Esophagus mucosa (tissue), 1 donor: Measurements from ENCODE around the gene DNAH3. TPM values are rescaled to one million over a fixed set of nuclear protein-coding genes. Genes with fewer than 3 reads are reported as not detected.
A peak's percentile ranks its signal among the peaks of the same experiment; 100 is the strongest.
"Not testable (repeated sequence)": the region's sequence is repeated elsewhere in the genome, so short reads cannot be mapped to it uniquely, and the experiment has no call there.

Experiments
- ATAC-seq: fragments of 200-7000 bp; cut with Tn5 transposase; one replicate; pipeline ENCODE4 v1.9.1; 2020
- total RNA-seq: library from RNA; stranded (reverse); gene quantifications from one replicate; pipeline ENCODE4 v1.2.4, GENCODE V29; 2023
- donor health status: DM: yes; HTN: yes; CAD: no.

DNAH3 gene, protein sequence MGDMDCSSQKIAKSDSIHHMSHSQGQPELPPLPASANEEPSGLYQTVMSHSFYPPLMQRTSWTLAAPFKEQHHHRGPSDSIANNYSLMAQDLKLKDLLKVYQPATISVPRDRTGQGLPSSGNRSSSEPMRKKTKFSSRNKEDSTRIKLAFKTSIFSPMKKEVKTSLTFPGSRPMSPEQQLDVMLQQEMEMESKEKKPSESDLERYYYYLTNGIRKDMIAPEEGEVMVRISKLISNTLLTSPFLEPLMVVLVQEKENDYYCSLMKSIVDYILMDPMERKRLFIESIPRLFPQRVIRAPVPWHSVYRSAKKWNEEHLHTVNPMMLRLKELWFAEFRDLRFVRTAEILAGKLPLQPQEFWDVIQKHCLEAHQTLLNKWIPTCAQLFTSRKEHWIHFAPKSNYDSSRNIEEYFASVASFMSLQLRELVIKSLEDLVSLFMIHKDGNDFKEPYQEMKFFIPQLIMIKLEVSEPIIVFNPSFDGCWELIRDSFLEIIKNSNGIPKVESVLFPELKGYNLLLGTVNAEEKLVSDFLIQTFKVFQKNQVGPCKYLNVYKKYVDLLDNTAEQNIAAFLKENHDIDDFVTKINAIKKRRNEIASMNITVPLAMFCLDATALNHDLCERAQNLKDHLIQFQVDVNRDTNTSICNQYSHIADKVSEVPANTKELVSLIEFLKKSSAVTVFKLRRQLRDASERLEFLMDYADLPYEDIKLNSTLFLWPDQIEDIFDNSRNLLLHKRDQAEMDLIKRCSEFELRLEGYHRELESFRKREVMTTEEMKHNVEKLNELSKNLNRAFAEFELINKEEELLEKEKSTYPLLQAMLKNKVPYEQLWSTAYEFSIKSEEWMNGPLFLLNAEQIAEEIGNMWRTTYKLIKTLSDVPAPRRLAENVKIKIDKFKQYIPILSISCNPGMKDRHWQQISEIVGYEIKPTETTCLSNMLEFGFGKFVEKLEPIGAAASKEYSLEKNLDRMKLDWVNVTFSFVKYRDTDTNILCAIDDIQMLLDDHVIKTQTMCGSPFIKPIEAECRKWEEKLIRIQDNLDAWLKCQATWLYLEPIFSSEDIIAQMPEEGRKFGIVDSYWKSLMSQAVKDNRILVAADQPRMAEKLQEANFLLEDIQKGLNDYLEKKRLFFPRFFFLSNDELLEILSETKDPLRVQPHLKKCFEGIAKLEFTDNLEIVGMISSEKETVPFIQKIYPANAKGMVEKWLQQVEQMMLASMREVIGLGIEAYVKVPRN (N-terminal part only)
- 0.60 TPM for total RNA-seq

DNA sequence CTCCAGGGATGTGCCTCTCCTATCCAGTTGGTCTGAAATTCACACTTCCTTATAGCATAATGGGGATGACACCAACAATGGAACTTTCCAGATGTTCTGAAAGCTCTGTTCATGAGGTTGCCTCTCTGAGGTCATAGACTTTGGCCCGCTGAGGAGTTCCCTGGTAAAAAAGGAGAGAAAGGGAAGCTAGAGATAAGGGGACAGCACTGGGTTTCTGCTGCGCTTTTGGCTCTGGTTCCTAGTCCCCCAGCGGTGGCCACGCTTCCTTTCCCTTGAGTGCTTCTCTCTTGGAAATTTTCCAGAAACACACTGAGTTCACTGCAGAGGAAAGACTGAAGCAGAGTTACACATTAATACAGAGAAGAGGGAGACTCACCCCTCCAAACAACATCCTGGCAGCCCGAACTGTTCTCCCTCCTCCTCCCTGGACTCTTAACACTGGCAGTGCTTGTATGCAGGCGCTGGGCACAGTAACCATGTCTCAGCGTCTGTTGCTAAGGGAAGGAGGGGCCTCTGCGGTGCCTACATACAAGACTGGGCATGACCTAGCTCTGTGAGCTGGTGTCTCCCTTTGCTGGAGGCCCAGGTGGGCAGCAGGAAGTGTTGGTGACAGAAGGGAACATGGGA lies at the start of gene DNAH3:
Gene DNAH3 (minus strand): TSS at position 472 of the 627 bp plus-strand sequence. CDS start 527 bp downstream, outside the sequence.
- peak; percentile 85 for ATAC-seq

DNA sequence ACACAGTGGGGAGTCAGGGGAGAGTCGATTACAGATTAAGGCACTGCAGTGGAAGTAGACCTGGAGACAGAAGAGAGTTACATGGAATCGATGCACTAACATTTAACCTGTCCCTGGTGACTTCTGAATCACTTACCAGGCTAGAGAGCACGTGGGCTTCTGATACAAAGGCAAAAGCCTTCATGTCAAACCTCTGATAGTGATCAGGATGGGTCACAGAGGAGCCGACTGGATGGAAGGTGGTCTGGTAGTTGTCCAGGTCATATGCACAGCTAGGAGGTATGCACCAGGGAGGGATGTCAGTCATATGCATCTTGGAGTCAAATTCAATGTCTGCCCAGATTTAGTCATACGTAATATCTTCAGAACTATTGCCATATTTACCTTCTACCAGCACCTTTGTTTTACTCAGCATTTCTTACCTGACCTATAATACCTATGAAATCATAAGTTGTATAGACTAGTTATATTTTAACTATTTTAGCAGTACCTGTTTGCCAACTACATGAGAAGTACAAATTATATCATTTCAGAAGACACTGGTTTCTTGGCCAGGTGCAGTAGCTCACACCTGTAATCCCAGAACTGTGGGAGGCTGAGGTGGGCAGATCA lies 49.1 kb upstream of the DNAH3 start:
- ATAC-seq: no peak

DNA sequence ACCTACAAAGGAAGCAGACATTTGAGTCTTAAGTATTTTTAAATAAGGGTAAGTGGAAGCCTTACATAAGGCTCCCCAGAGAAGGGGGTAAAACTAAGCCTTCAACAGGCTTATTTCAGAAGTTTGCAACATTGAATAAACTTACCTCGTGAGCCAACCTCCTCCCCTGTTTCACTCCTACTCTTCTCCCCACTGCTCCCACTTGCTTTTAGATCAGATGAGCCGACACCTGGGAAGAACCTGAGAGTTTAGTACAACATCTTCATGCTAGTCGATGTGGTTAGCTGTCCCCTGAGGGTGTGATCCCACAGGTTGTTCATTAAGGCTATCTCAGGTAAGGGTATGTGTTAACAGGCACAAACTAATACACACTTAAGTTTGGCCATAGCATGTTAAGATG lies 47.0 kb upstream of the DNAH3 start:
- ATAC-seq: no peak

DNA sequence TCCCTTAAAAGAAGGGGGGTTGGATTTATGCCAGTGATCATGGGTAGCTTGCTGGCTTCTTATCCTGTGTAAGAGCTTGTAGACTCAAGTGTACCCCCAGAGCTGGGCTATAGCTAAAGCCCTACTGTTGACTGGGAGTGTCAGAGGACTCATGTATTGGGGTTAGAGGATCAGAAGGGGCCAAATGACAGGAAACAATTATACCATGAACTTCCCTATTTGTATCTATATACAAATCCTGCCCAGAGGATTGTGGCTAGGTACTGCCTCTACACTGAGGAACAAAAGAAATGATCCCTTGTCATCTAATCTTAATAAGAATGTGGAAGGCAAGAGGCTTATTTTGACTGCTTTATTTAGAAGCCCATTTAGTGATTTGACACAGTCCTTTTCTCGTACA lies 46.5 kb upstream of the DNAH3 start:
- no peak for ATAC-seq

DNA sequence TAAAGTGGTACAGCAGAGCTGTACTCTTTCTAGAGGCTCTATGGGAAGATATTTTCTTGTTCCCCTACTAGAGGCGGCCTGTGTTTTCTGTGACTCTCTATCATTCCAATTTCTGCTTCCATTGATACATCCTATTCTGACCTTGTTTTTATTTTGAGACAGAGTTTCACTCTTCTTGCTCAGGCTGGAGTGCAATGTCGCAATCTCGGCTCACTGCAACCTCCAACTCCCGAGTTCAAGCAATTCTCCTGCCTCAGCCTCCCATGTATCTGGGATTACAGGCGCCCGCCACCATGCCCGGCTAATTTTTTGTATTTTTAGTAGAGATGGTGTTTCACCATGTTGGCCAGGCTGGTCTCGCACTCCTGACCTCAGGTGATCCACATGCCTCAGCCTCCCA lies 44.7 kb upstream of the DNAH3 start:
- ATAC-seq: not testable (repeated sequence)

DNA sequence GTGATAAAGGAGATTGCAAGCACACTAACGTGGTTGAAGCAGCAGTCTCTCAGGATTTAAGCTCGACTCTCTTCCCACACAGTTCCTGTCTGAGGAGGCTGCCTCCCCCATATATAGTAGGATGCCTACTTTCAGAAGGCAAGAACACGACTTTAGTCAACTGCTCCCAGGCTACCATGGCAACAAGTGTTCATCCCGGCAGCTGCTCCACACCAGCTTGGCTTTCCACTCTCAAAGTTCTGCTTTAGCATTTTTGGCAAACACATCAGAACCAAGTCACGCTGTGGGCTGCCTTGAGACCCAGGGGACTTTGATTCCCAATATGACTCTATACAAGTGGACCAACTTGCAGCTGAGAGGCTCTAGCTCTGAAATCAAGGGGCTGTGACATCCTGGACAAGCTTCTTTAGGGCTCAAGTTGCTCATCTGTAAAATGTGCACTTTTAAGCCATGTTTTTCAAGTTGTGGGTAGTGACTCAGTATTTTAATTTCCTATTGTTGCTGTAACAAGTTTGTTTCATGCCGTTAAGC lies 44.2 kb upstream of the DNAH3 start:
- ATAC-seq: no peak

DNA sequence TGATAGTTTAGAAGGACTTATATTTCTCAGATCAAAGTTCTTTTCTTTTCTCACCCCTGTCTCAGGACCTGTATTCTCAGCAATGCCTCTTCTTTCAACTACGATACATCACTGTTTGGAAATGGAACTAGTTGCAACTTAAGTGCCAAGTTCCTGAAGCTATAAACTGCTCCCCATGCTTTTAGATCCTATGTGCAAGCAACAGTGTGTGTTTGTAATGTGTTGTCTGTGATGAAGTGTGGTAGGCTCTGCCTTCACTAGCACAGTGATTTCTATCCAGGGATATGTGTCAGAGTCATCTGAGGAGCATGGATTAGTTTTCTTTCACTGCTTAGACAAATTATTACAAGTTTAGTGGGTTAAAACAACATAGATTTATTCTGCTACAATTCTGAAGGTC lies 42.3 kb upstream of the DNAH3 start:
- no peak for ATAC-seq

DNA sequence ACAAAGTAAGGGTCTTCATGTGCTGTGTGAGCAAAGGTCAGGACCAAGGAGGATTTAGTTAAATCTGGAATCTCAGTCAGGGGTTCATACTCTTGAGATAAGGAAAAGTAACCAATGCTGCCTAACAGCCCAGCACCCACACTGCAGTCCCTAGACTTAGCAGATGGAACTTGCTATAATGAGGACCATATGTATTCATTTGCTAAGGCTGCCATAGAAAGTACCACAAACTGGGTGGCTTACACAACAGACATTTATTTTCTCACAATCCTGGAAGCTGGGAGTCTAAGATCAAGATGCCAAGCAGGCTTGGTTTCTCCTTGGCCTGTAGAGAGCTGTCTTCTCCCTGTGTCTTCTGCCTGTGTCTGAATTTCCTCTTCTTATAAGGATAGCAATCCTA lies 40.0 kb upstream of the DNAH3 start:
- no peak for ATAC-seq

DNA sequence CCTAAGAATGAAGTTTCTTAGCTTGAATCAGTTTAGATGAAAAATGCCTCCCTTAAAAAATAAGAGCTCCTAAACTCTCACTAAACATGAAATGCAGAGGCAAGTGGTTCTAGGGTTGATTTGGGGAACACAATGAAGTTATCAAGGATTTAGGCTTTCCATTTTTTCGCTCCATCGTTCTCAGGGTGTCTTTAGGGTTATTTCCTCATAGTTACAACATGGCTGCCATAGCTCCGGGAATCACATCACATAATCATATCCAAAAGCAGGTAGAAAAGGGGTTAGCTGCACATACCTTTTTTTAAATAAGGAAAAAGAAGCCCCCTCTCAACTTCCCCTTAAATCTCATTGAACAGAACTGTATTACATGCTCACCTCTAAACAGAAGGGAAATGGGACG lies 39.4 kb upstream of the DNAH3 start:
- no peak for ATAC-seq

DNA sequence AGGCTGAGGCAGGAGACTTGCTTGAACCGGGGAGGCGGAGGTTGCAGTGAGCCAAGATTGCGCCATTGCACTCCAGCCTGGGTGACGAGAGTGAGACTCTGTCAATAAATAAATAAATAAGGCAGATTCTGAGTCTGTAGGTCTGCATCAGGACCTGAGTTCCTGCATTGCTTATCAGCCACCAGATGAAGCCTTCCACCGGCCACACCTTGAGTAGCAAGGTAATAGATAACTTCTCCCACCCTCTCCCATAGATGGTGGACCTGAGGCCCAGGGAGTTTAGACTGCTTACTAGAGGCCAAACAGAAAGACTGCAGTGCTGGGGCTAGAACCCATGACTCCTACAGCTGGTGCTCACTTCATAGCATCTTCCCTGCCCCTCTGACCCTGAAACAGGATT lies 38.7 kb upstream of the DNAH3 start:
- no peak for ATAC-seq

DNA sequence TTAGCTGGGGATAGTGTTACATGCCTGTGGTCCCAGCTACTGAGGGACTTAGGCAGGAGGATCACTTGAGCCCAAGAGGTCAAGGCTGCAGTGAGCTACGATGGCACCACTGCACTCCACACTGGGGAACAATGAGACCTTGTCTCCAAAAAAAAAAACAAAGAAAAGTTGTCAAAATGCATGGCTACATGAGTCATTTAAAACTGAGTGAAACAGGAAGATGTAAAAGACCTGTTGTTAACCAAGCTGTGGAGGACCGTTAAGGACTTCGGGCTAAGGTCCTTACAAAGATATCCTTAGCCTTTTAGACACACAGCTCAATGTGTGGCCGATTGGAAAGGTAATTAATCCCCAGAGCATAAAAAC lies 35.7 kb upstream of the DNAH3 start:
- ATAC-seq: no peak

DNA sequence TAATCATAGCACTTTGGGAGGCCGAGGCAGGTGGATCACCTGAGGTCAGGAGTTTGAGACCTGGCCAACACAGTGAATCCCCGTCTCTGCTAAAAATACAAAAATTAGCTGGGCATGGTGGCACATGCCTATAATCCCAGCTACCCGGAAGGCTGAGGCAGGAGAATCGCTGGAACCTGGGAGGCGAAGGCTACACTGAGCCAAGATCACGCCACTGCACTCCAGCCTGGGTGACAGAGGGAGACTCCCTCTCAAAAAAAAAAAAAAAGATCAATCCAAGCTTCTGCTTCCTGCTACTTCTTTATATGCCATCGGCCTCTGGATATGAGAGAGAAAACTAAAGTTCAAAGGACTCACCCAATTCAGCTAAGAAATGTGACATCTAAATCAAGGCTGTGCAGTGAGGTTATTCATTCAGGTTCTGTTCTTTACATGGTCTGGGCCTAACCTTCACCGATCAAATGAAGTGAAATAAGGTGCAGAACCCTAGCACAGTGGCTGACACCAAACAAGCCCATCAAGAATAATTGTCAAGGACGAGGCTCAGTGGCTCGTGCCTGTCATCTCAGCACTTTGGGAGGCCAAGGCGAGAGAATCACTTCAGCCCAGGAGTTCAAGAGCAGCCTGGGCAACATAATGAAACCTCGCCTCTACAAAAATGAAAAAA lies 35.1 kb upstream of the DNAH3 start:
- ATAC-seq: no peak

DNA sequence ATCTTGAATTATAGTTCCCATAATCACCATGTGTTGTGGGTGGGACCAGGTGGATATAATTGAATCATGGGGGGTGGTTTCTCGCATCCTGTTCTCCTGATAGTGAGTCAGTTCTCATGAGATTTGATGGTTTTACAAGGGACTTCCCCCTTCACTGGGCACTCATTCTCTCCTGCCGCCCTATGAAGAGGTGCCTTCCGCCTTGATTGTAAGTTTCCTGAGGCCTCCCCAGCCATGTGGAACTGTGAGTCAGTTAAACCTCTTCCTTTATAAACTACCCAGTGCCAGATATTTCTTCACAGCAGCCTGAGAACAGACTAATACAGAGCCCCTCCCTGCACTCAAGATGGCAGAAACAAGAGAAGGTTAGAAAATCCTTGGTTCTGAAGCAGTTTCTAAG lies 34.2 kb upstream of the DNAH3 start:
- ATAC-seq: peak; percentile 60

DNA sequence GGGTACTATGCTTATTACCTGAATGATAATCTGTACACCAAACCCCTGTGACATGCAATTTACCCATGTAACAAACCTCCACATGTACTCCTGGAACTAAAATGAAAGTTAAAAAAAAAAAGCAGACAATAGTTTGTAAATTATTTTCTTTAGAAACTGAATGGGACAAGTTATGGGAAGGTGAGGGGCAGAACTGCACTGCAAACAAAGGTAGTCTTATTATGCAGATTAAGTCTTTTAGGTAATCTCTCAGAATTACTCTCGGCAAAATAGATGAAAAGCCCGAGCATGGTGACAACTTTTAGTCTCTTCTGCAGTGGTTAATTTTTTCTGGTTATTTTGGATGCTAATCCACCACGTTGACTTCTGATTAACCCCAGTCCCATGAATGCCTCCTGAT lies 33.3 kb upstream of the DNAH3 start:
- no peak for ATAC-seq

DNA sequence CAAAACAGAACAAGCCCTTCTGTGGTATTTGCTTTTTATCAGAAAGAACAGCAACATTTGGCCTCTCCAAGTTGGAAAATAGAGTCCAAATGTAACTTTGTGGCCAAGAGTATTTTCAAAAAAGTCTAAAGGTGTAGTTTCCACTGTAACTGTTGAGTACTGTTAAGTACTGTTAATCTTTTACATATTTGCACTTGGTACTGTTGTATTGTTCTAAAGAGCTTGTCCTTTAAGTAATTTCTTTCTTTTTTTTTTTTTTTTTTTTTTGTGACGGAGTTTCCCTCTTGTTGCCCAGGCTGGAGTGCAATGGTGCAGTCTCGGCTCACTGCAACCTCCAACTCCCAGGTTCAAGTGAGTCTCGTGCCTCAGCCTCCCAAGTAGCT lies 29.3 kb upstream of the DNAH3 start:
- ATAC-seq: no peak

DNA sequence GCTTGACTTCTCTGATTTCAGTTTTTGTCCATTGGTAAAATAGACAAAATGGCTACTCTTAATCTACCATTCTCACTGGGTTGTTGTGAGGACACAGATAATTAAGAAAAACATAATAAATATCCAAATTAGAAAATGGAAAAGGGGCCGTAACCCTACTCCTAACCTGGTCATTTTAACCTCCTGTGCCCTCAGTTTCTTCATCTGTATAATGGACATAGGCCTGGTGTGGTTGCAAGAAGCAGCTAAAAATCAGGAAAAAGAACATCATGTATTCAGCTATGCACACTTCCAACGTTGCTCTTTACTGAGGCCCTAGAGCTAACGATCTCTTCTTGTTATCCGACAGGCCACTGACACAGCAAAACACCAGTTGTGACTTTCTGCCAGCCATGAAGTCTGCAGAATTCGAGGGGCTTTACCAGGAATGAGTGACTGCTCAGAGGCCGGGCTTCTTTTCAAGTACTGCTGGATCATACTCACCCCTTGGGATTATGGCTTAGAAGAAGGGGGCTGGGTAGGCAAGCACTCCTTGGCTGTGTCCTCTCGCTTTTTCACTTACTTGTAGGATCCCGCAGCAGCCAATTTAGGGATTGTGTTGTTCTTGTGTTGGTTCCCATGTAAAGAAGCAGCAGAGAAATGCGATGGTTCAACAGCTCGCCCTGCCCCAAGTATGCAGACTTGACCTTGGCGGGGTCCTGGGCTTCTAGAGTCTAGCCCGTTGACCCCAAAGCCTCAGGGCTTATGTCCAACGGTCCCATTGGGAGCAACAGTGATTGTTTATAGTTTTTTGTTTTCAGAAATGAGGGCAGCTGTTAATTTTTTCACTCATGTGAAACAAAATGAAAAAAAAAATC lies 28.7 kb upstream of the DNAH3 start:
- no peak for ATAC-seq

DNA sequence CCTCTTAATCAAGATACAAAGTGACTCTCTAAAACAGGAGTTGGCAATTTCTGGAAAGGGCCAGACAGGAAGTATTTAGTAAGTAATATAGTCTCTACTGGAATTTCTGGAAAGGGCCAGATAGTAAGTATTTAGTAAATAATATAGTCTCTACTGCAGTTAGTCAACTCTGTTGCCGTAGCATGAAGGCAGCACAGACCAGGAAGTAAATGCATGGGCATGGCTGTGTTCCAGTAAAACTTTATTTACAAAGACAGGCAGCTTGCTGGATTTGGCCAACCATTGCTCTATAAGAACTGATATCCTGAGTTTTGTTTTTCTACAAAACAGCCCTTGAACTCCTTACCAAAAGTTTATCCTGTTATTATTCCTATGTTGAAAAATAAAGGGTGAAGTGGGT lies 24.8 kb upstream of the DNAH3 start:
- peak; percentile 61 for ATAC-seq

DNA sequence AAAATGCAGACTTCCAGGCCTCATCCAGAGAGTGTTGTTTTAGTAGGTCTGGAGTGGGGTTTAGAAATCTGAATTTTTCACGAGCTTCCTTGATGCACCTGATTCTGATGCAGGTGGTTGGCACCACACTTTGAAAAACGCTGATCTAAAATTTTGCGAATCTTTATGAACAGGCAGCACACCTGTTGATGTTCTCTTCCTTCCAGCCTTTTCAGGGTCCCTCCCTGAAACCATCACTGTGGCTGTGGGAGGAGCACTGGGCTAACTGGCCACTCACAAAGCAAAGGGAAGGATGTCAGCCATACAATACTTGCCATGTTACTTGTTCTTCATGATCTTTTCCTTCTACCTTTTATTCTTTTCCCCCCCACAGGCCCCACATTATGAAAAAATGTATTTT lies 22.0 kb upstream of the DNAH3 start:
- ATAC-seq: no peak

DNA sequence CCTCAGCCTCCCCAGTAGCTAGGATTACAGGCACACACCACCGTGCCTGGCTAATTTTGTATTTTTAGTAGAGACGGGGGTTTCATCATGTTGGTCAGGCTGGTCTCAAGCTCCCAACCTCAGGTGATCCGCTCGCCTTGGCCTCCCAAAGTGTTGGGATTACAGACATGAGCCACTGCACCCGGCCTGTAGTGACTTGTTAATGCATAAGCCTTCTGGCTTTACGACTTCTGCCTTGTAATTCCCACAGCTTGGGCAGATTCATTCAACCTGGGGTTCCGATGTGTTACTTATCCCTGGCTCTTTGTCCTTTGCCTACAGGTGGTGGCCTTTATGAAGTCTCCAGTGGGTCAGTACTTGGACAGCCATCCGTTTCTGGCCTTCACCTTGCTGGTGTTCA lies 19.5 kb upstream of the DNAH3 start:
- ATAC-seq: peak; percentile 57

DNA sequence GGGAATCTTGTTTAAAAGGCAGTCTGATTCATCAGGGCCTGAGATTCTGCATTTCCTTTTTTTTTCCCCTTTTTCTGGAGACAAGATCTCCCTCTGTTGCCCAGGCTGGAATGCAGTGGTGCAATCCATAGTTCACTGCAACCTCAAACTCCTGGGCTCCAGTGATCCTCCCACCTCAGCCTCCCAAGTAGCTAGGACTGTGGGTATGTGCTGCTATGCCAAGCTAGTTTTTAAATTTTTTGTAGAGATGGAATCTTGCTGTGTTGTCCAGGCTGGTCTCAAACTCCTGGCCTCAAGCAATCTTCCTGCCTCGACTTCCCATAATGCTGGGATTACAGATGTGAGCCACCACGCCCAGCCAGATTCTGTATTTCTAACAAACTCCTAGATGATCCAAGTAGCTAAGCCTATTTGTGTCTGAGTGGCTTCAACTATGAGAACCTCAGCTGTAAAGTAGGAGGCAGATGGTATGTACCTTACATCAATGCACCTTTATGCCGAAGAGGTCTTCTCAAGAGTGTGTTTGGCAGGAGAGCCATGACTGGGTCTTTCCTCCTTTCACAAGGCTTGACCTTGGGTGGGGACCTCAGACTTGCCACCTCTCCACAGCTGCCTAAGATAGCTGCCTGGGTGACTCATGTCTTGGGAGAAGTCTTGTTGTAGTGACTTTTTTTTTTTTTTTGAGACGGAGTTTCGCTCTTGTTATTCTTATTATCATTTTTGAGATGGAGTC lies 18.8 kb upstream of the DNAH3 start:
- ATAC-seq: peak; percentile 67
